Measurements from ENCODE around the gene OR5B21. TPM values are rescaled to one million over a fixed set of nuclear protein-coding genes. Genes with fewer than 3 reads are reported as not detected.

Gene OR5B21
- total RNA-seq, result not detected in 2 replicates

DNA sequence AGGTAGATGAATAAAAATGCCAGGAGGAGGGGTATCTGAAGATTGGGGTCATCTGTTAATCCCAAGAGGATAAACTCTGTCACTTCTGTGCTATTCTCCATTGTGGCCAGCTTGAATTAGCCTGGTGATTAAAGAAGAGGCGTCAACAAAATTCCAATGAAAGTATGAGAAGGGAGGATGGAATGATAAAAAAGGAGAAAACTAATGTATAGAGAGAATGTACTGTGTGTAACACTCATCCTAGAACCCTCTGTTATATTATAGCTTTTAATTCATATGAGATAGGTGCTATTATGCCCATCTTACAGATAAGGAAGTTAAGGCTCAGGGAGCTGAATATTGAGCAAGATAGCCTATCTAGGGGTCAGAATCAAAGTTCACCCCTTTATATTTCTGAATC lies at the start of gene OR5B21:
OR5B21 (minus strand) TSS at position 101 of the 400 bp plus-strand sequence; CDS start at position 101, 0 bp downstream.

Other genes starting within 250 kb of the OR5B21 start
- gene OR10W1, start 239.8 kb downstream of the OR5B21 start, total RNA-seq, result not detected in 2 replicates
- not detected in 2 replicates for gene OR5B17, start 149.0 kb downstream of the OR5B21 start, total RNA-seq
- gene OR5B3, start 101.2 kb downstream of the OR5B21 start, total RNA-seq, result not detected in 2 replicates
- gene OR5B2, start 80.0 kb downstream of the OR5B21 start, total RNA-seq, result not detected in 2 replicates
- gene OR5B12, start 65.9 kb downstream of the OR5B21 start, total RNA-seq, result not detected in 2 replicates
- gene LPXN, start 67.8 kb upstream of the OR5B21 start, total RNA-seq, result 3.9 and 7.4 TPM in 2 replicates
- gene ZFP91, start 71.0 kb upstream of the OR5B21 start, total RNA-seq, result 52.3 and 70.7 TPM in 2 replicates
- gene CNTF, start 114.6 kb upstream of the OR5B21 start, total RNA-seq, result 2.9 and 3.5 TPM in 2 replicates
- not detected in 2 replicates for gene GLYAT, start 223.8 kb upstream of the OR5B21 start, total RNA-seq